Ectodermal cell (in vitro differentiated cells): ENCODE data around the gene GYS2.

Experiments used
- H3K27ac ChIP-seq: 2 replicates; pipeline ENCODE4 v1.7.0; 2013; ENCODE audit warnings: mild to moderate bottlenecking, low read depth, low read length; ENCODE audit not compliant: insufficient read depth, poor library complexity, severe bottlenecking
- H3K27me3 ChIP-seq: 2 replicates; pipeline ENCODE4 v1.7.0; 2013; ENCODE audit warnings: mild to moderate bottlenecking, low read length; ENCODE audit not compliant: insufficient read depth, control insufficient read depth, poor library complexity, severe bottlenecking
- H3K36me3 ChIP-seq: one replicate; pipeline ENCODE4 v1.7.0; 2013; ENCODE audit warnings: low read length; ENCODE audit not compliant: control insufficient read depth, insufficient read depth
- H3K4me1 ChIP-seq: one replicate; pipeline ENCODE4 v1.7.0; 2013; ENCODE audit warnings: low read length; ENCODE audit not compliant: control insufficient read depth, insufficient read depth
- H3K4me3 ChIP-seq: 2 replicates; pipeline ENCODE4 v1.7.0; 2013; ENCODE audit warnings: low read depth, low read length, control low read depth; ENCODE audit not compliant: insufficient read depth
- H3K9me3 ChIP-seq: 2 replicates; pipeline ENCODE4 v1.7.0; 2013; ENCODE audit warnings: mild to moderate bottlenecking, low read length, moderate library complexity; ENCODE audit not compliant: control insufficient read depth
- WGBS, 2 experiments: methylation state at CpG; one replicate each; pipeline ENCODE4 v1.1.7; 2013; ENCODE audit warnings: missing lambda C conversion rate in 2 of 2; 5-methylcytosine and 5-hydroxymethylcytosine counted together

The GYS2 gene

GRCh38 chr12:21558100-21558679, 46.5 kb downstream of the GYS2 start:
- Histone ChIP-seq H3K9me3 (no peaks in the 10 kb centered on the region), H3K27ac (no peak overlapping the region), H3K36me3 (no peaks in the 10 kb centered on the region), H3K27me3 (no peaks in the 10 kb centered on the region), H3K4me3 (no peak overlapping the region), H3K4me1 (no peaks in the 10 kb centered on the region)
- WGBS, 2 experiments = 95 to 96% methylated on average over 7 of the region's 9 CpGs

- Histone ChIP-seq H3K4me1 (no peaks in the 10 kb centered on the region), H3K9me3 (no peaks in the 10 kb centered on the region), H3K4me3 (no peak overlapping the region), H3K27me3 (no peaks in the 10 kb centered on the region), H3K27ac (no peak overlapping the region), H3K36me3 (no peaks in the 10 kb centered on the region)
Measured at GRCh38 chr12:21553329-21553675, 51.3 kb downstream of the GYS2 start.

GRCh38 chr12:21552635-21553328, 51.9 kb downstream of the GYS2 start:
- Histone ChIP-seq H3K27me3 (no peaks in the 10 kb centered on the region), H3K4me3 (no peak overlapping the region), H3K27ac (no peak overlapping the region), H3K4me1 (no peaks in the 10 kb centered on the region), H3K9me3 (no peaks in the 10 kb centered on the region), H3K36me3 (no peaks in the 10 kb centered on the region)
- 74 to 79% methylated on average over 6 of the region's 6 CpGs for WGBS, 2 experiments

- Histone ChIP-seq H3K4me1 (no peaks in the 10 kb centered on the region), H3K27me3 (no peaks in the 10 kb centered on the region), H3K27ac (no peak overlapping the region), H3K9me3 (no peaks in the 10 kb centered on the region), H3K36me3 (no peaks in the 10 kb centered on the region), H3K4me3 (no peak overlapping the region)
- WGBS, 2 experiments = 86 to 89% methylated on average over 3 to 4 of the region's 4 CpGs
Measured at GRCh38 chr12:21551841-21552465, 52.7 kb downstream of the GYS2 start.

DNA sequence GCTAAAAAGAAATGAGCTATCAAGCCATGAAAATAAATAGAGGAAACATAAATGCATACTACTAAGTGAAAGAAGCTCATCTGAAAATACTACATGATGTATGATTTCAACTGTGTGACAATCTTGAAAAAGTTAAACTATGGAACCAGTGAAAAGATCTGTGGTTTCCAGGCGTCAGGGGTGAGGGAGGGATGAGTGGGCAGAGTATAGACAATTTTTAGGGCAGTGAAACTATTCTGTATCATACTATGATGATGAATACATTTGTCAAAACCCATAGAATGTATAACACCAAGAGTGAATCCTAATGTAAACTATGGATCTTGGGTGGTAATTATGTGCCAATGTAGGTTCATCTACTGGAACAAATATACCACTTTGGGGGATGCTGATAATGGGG, 57.2 kb downstream of the GYS2 start:
- no peak overlapping the region for H3K27ac ChIP-seq
- WGBS, 2 experiments = 69 to 93% methylated on average over 1 of the region's 1 CpG
- H3K27me3 ChIP-seq = no peaks in the 10 kb centered on the region
- H3K4me3 ChIP-seq = no peak overlapping the region
- no peaks in the 10 kb centered on the region for H3K4me1 ChIP-seq
- H3K36me3 ChIP-seq = no peaks in the 10 kb centered on the region
- no peaks in the 10 kb centered on the region for H3K9me3 ChIP-seq

- Histone ChIP-seq H3K9me3 (no peaks in the 10 kb centered on the region), H3K4me3 (no peak overlapping the region), H3K27me3 (no peaks in the 10 kb centered on the region), H3K27ac (no peak overlapping the region), H3K36me3 (no peaks in the 10 kb centered on the region), H3K4me1 (no peaks in the 10 kb centered on the region)
- WGBS, 2 experiments = 0% methylated on average over 1 of the region's 1 CpG
Measured at GRCh38 chr12:21546716-21547115, 57.9 kb downstream of the GYS2 start.

- no peaks in the 10 kb centered on the region for H3K9me3 ChIP-seq
- H3K4me1 ChIP-seq = no peaks in the 10 kb centered on the region
- no peaks in the 10 kb centered on the region for H3K36me3 ChIP-seq
- WGBS, 2 experiments = 92% methylated on average over 2 of the region's 2 CpGs; no CpG with 5 or more reads in 1 of the 2 experiments
- H3K4me3 ChIP-seq = no peak overlapping the region
- H3K27ac ChIP-seq = no peak overlapping the region
- H3K27me3 ChIP-seq = no peaks in the 10 kb centered on the region
Measured at GRCh38 chr12:21545557-21545956, 59.1 kb downstream of the GYS2 start.

DNA sequence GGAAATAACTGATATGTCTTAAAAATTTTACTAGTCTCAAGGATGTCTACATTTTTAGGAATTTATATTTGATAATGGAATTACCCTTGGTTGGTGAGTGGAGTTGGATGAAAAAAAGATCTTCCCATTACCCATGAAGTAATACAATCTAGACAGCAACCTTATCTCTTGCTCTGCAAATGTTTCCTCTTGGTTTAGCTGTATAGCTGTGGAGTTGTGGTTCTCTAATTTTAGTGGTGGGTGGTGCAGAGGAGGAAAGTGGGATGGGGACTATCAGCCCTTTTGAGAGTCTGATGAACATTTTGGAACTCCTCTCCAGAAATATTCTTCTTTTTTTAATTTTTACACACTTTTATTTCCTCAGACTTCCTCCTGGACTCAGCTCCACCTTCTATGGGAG, 61.5 kb downstream of the GYS2 start:
- H3K9me3 ChIP-seq = no peaks in the 10 kb centered on the region
- no peaks in the 10 kb centered on the region for H3K27me3 ChIP-seq
- no peak overlapping the region for H3K27ac ChIP-seq
- no peak overlapping the region for H3K4me3 ChIP-seq
- H3K4me1 ChIP-seq = no peaks in the 10 kb centered on the region
- no peaks in the 10 kb centered on the region for H3K36me3 ChIP-seq

- WGBS, 2 experiments = 93 to 94% methylated on average over 5 of the region's 5 CpGs
- H3K9me3 ChIP-seq = no peaks in the 10 kb centered on the region
Measured at GRCh38 chr12:21542403-21542802, 62.2 kb downstream of the GYS2 start.

GRCh38 chr12:21541773-21542172, 62.9 kb downstream of the GYS2 start:
- Histone ChIP-seq H3K4me1 (no peaks in the 10 kb centered on the region), H3K27me3 (no peaks in the 10 kb centered on the region), H3K27ac (no peak overlapping the region), H3K4me3 (no peak overlapping the region), H3K36me3 (no peaks in the 10 kb centered on the region), H3K9me3 (no peaks in the 10 kb centered on the region)
- WGBS, 2 experiments = 83 to 93% methylated on average over 6 of the region's 6 CpGs

More at GRCh38 chr12:21542403-21542802, 62.2 kb downstream of the GYS2 start:
- Histone ChIP-seq H3K27ac (no peak overlapping the region), H3K27me3 (no peaks in the 10 kb centered on the region), H3K36me3 (no peaks in the 10 kb centered on the region), H3K4me1 (no peaks in the 10 kb centered on the region), H3K4me3 (no peak overlapping the region)
